ENCODE measurements around the gene CABP1.

The CABP1 gene

GRCh38 chr12:120686690-120687577 lies 46.5 kb downstream of the CABP1 start, which contains the start of gene MLEC:
Gene MLEC (plus strand): TSS chr12:120687149. CDS start chr12:120687297, 148 bp downstream.
- Histone ChIP-seq H3K9me3 (ENCODE audit: control insufficient read depth, low read length) (no peaks in the 10 kb centered on the region), H3K36me3 (ENCODE audit: control insufficient read depth, insufficient read depth, low read length) (no peaks in the 10 kb centered on the region), H3K4me1 (ENCODE audit: control insufficient read depth, insufficient read depth, low read length, poor library complexity, severe bottlenecking) (peaks cover 11% of the 10 kb centered on the region), H3K27ac (ENCODE audit: low read depth, low read length, severe bottlenecking) (peak within 1 kb of the TSS; percentile 96), H3K4me3 (ENCODE audit: extremely low read depth, insufficient read depth, low read length, poor library complexity, severe bottlenecking) (peak within 1 kb of the TSS; percentile 91)
- WGBS, 2 experiments (ENCODE audit: insufficient coverage in 2 of 2), result 0% methylated on average over 48 to 70 of the region's 84 CpGs

DNA sequence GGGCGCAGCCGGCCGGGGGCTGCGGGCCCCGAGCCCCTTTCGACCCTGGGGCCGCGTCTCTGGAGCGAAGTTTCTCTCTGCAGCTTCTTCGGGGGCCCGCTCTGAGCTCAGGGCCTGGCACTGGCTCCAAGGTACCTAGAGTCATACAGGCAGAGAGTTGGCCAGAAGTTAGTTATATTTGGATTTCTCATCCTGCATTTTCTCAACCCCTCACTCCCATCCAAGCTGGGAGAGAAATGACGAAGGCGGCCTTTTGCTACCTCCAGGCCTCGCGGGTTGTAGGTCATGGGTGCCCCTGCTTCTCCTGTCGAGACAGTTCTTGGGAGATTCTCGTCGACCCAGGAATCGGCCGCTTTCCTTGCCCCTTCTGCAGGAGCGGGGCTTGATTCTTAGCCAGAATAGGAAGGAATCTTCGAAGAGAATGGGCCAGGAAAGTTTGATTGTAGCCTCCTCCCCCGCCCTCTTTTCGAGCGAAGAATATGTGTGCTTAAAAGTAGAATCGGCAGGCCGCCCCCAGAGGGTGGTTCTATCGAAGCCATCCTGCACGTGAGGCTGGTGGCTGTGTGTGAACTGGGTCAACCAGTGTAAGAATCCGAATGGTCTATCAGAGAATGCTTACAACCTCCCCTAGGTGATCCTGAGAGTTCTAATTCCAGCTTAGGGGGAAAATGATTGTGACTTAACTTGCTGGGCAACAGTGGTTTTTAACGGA lies 47.3 kb downstream of the CABP1 start:
- peaks cover 1% of the 10 kb centered on the region for H3K36me3 ChIP-seq (ENCODE audit: control insufficient read depth, insufficient read depth, low read length)
- 0 to 1% methylated on average over 20 to 24 of the region's 31 CpGs for WGBS, 2 experiments (ENCODE audit: insufficient coverage in 2 of 2)
- peak overlapping the region; percentile 96 for H3K27ac ChIP-seq (ENCODE audit: low read depth, low read length, severe bottlenecking)

DNA sequence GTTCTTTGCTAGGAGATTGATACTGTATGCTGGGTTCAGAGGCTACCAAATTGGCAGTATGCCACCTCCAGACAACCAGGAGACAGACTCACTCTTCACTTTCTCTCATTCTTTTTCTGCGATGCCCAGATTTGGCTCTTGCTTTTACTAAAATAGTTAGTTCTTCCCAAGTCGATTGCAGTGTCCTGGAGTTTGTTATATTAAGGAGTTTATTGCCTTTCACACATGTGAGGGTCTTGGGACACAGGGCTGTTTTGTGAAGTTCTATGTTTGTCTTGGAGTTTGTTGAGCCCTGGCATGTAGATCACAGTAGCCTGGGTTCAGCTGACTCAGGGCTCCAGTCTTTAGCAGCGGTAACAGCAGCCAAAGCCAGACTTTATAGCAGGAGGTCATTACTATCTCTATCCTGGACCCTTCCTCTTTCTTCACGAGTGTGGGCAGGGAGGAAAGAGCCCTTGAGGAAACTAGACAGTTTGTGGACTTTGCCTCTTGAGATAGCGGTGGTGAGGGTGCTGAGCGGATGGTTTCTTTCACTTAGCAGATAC lies 48.2 kb downstream of the CABP1 start:
- Histone ChIP-seq H3K36me3 (ENCODE audit: control insufficient read depth, insufficient read depth, low read length) (peaks cover 9% of the 10 kb centered on the region), H3K27ac (ENCODE audit: low read depth, low read length, severe bottlenecking) (no peak overlapping the region), H3K4me1 (ENCODE audit: control insufficient read depth, insufficient read depth, low read length, poor library complexity, severe bottlenecking) (peaks cover 19% of the 10 kb centered on the region), H3K9me3 (ENCODE audit: control insufficient read depth, low read length) (no peaks in the 10 kb centered on the region), H3K4me3 (ENCODE audit: extremely low read depth, insufficient read depth, low read length, poor library complexity, severe bottlenecking) (peak overlapping the region; percentile 91)
- WGBS, 2 experiments (ENCODE audit: insufficient coverage in 2 of 2), result 61 to 77% methylated on average over 3 to 4 of the region's 6 CpGs

More for the DNA sequence above, 47.3 kb downstream of the CABP1 start:
- no peaks in the 10 kb centered on the region for H3K9me3 ChIP-seq (ENCODE audit: control insufficient read depth, low read length)
- peak overlapping the region; percentile 91 for H3K4me3 ChIP-seq (ENCODE audit: extremely low read depth, insufficient read depth, low read length, poor library complexity, severe bottlenecking)
- H3K4me1 ChIP-seq (ENCODE audit: control insufficient read depth, insufficient read depth, low read length, poor library complexity, severe bottlenecking), result peaks cover 19% of the 10 kb centered on the region

DNA sequence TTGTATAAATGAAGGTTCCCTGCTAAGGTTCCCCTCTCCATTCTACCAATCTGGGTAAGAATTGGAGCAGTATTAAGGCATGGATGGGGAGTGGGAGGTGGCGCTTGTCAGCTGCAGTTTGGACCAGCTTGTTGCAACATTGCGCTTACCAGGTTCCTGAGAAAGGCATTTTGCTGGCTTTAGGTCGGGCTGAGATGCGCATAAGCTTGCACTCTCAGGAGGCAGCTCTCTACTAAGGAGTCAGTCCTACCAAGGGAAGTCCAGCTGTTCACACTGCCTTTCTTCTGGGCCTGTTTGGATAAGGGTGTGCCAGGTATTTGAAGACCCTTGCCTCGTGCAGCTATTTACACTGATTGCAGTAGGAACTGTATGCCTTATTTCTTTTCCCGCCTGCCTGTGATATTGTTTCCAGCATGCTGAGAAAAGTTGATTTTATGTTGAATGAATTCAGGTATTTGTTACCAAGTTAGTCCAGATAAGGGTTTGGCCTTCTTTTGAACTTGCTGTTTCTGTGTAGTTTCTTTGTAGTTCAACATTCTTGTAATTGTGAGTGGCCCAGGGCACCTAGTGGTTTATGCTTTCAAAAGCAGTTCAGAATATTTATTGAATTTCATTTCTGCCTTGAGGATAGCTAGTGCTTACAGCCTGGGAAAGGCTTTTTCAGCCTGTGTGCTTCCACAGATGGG lies 49.1 kb downstream of the CABP1 start:
- Histone ChIP-seq H3K27ac (ENCODE audit: low read depth, low read length, severe bottlenecking) (no peak overlapping the region), H3K36me3 (ENCODE audit: control insufficient read depth, insufficient read depth, low read length) (peaks cover 18% of the 10 kb centered on the region), H3K4me3 (ENCODE audit: extremely low read depth, insufficient read depth, low read length, poor library complexity, severe bottlenecking) (peak overlapping the region; percentile 91), H3K4me1 (ENCODE audit: control insufficient read depth, insufficient read depth, low read length, poor library complexity, severe bottlenecking) (peaks cover 19% of the 10 kb centered on the region), H3K9me3 (ENCODE audit: control insufficient read depth, low read length) (no peaks in the 10 kb centered on the region)
- 54 to 59% methylated on average over 5 of the region's 6 CpGs for WGBS, 2 experiments (ENCODE audit: insufficient coverage in 2 of 2)

DNA sequence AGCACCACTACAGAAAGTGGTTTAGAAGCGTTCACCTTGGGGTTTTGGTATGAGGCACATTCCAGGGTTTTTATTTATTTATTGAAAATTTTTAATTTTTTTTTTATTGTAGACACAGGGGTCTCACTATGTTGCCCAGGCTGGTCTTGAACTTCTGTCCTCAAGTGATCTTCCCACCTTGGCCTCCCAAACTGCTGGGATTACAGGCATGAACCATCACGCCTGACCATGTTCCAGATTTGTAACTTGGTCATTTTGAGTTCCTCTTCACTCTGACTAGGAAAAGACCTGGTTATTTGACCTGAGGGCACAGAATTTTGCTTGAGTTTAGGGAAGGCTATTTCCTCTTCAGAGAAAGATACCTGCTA lies 49.6 kb downstream of the CABP1 start:
- 88 to 100% methylated on average over 1 of the region's 2 CpGs for WGBS, 2 experiments (ENCODE audit: insufficient coverage in 2 of 2)
- Histone ChIP-seq H3K9me3 (ENCODE audit: control insufficient read depth, low read length) (no peaks in the 10 kb centered on the region), H3K4me3 (ENCODE audit: extremely low read depth, insufficient read depth, low read length, poor library complexity, severe bottlenecking) (no peak overlapping the region), H3K4me1 (ENCODE audit: control insufficient read depth, insufficient read depth, low read length, poor library complexity, severe bottlenecking) (peaks cover 19% of the 10 kb centered on the region), H3K36me3 (ENCODE audit: control insufficient read depth, insufficient read depth, low read length) (peaks cover 23% of the 10 kb centered on the region), H3K27ac (ENCODE audit: low read depth, low read length, severe bottlenecking) (no peak overlapping the region)

DNA sequence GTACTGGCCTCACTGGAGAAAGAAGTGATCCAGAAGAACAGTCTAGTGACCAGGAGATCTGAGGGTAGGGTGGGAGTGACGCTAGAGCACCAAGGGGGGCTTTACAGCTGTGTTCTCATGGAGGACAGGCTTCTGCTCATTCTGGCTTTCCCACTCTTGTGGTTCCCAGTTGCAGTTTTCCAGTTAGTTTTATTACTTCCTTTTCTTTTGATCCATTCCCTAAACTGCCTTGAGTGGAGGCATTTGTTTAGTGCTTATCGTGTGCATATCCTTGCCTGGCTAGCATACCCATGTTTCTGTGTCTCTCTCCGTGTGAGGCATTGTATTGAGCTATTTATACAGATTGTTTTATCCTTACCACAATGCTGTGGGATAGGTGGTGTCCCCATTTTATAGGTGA lies 50.6 kb downstream of the CABP1 start:
- H3K4me1 ChIP-seq (ENCODE audit: control insufficient read depth, insufficient read depth, low read length, poor library complexity, severe bottlenecking), result peaks cover 19% of the 10 kb centered on the region
- no peaks in the 10 kb centered on the region for H3K9me3 ChIP-seq (ENCODE audit: control insufficient read depth, low read length)
- 80 to 100% methylated on average over 1 of the region's 3 CpGs for WGBS, 2 experiments (ENCODE audit: insufficient coverage in 2 of 2)
- no peak overlapping the region for H3K27ac ChIP-seq (ENCODE audit: low read depth, low read length, severe bottlenecking)
- peaks cover 32% of the 10 kb centered on the region for H3K36me3 ChIP-seq (ENCODE audit: control insufficient read depth, insufficient read depth, low read length)
- no peak overlapping the region for H3K4me3 ChIP-seq (ENCODE audit: extremely low read depth, insufficient read depth, low read length, poor library complexity, severe bottlenecking)

GRCh38 chr12:120692524-120693033 lies 52.2 kb downstream of the CABP1 start:
- Histone ChIP-seq H3K9me3 (ENCODE audit: control insufficient read depth, low read length) (no peaks in the 10 kb centered on the region), H3K36me3 (ENCODE audit: control insufficient read depth, insufficient read depth, low read length) (peaks cover 48% of the 10 kb centered on the region), H3K4me3 (ENCODE audit: extremely low read depth, insufficient read depth, low read length, poor library complexity, severe bottlenecking) (no peak overlapping the region), H3K27ac (ENCODE audit: low read depth, low read length, severe bottlenecking) (peak overlapping the region; percentile 36), H3K4me1 (ENCODE audit: control insufficient read depth, insufficient read depth, low read length, poor library complexity, severe bottlenecking) (peaks cover 19% of the 10 kb centered on the region)
- 81 to 85% methylated on average over 4 to 9 of the region's 11 CpGs for WGBS, 2 experiments (ENCODE audit: insufficient coverage in 2 of 2)

DNA sequence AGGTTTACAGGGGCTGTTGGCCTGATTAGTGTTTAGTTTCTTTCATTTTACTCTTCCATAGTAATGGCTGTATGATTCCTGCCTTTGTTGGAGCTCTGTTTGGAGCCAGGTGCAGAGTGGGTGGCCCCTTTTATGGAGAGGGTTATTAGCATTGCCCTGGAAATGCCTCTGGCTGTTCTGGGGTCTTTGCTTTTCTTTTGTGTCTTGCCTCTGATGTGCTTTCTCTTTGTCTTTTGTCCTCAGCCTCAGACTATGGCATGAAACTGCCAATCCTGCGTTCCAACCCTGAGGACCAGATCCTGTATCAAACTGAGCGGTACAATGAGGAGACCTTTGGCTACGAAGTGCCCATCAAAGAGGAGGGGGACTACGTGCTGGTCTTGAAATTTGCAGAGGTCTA lies 53.4 kb downstream of the CABP1 start:
- WGBS, 2 experiments (ENCODE audit: insufficient coverage in 2 of 2), result 49 to 77% methylated on average over 4 of the region's 4 CpGs
- H3K27ac ChIP-seq (ENCODE audit: low read depth, low read length, severe bottlenecking), result no peak overlapping the region

GRCh38 chr12:120696626-120697025 lies 56.2 kb downstream of the CABP1 start:
- Histone ChIP-seq H3K36me3 (ENCODE audit: control insufficient read depth, insufficient read depth, low read length) (peaks cover 87% of the 10 kb centered on the region), H3K9me3 (ENCODE audit: control insufficient read depth, low read length) (no peaks in the 10 kb centered on the region), H3K27ac (ENCODE audit: low read depth, low read length, severe bottlenecking) (no peak overlapping the region), H3K4me1 (ENCODE audit: control insufficient read depth, insufficient read depth, low read length, poor library complexity, severe bottlenecking) (peaks cover 8% of the 10 kb centered on the region), H3K4me3 (ENCODE audit: extremely low read depth, insufficient read depth, low read length, poor library complexity, severe bottlenecking) (no peak overlapping the region)
- 97 to 100% methylated on average over 6 of the region's 6 CpGs for WGBS, 2 experiments (ENCODE audit: insufficient coverage in 2 of 2)

More for the DNA sequence above, 53.4 kb downstream of the CABP1 start:
- Histone ChIP-seq H3K4me1 (ENCODE audit: control insufficient read depth, insufficient read depth, low read length, poor library complexity, severe bottlenecking) (peaks cover 19% of the 10 kb centered on the region), H3K4me3 (ENCODE audit: extremely low read depth, insufficient read depth, low read length, poor library complexity, severe bottlenecking) (no peak overlapping the region), H3K9me3 (ENCODE audit: control insufficient read depth, low read length) (no peaks in the 10 kb centered on the region), H3K36me3 (ENCODE audit: control insufficient read depth, insufficient read depth, low read length) (peaks cover 61% of the 10 kb centered on the region)

DNA sequence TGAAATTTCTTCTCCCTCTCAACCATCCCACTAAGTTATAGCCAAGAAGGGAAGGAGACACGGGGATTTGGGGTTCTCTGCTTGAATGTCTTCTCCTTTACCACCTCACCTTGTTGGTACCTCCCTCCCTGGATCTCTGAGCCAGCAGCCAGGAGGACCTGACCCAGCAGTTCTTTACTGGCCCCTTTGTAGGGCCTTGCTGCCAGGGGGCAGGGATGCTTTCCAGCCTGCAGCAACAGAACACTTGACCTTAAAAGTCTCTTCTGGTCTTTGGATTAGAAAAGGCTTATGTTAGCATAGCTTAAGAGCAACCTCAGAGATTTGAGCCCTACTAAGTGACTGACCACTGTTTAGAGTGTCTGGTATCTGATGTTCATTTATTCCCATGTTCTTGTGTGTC lies 56.9 kb downstream of the CABP1 start:
- H3K36me3 ChIP-seq (ENCODE audit: control insufficient read depth, insufficient read depth, low read length), result peaks cover 94% of the 10 kb centered on the region
- no peak overlapping the region for H3K4me3 ChIP-seq (ENCODE audit: extremely low read depth, insufficient read depth, low read length, poor library complexity, severe bottlenecking)
- no CpG with 5 or more reads among the region's 1 CpG for WGBS, 2 experiments (ENCODE audit: insufficient coverage in 2 of 2)
- no peak overlapping the region for H3K27ac ChIP-seq (ENCODE audit: low read depth, low read length, severe bottlenecking)
- H3K4me1 ChIP-seq (ENCODE audit: control insufficient read depth, insufficient read depth, low read length, poor library complexity, severe bottlenecking), result peaks cover 4% of the 10 kb centered on the region
- H3K9me3 ChIP-seq (ENCODE audit: control insufficient read depth, low read length), result no peaks in the 10 kb centered on the region
